ENCODE measurements around the gene GTF2E1. TPM values are rescaled to one million over a fixed set of nuclear protein-coding genes. Genes with fewer than 3 reads are reported as not detected.

The GTF2E1 gene
- polyA plus RNA-seq, 1 donor (not counting 4 experiments of a cell fraction or from before 2014, with no cell fraction given): 14.8 TPM

GRCh38 chr3:120752230-120752629 is 9.7 kb downstream of the GTF2E1 start:
- Histone ChIP-seq H3K4me2 (ENCODE audit: control insufficient read depth, extremely low read depth, insufficient read depth, low read depth, low read length) (no peak overlapping the region), H4K20me1 (ENCODE audit: control insufficient read depth, extremely low read depth, insufficient read depth, low read length) (no peaks in the 10 kb centered on the region), H3K4me3 (ENCODE audit: control insufficient read depth in 2 of 3, extremely low read depth in 1 of 3, insufficient read depth in 2 of 3, low read depth in 1 of 3, low read length in 3 of 3) (no peak overlapping the region), H3K27me3 (ENCODE audit: control insufficient read depth, extremely low read depth, insufficient read depth, low read length) (no peaks in the 10 kb centered on the region), H3K9ac (ENCODE audit: control insufficient read depth, extremely low read depth, insufficient read depth, low read length) (no peak overlapping the region), H3K9me1 (ENCODE audit: control insufficient read depth, extremely low read depth, insufficient read depth, low read length) (no peaks in the 10 kb centered on the region), H2AFZ (ENCODE audit: control insufficient read depth, low read length) (no peak overlapping the region), H3K27ac (ENCODE audit: control insufficient read depth, insufficient read depth, low read length) (no peak overlapping the region), H3K4me1 (ENCODE audit: control insufficient read depth, extremely low read depth, insufficient read depth, low read length) (no peaks in the 10 kb centered on the region), H3K36me3 (ENCODE audit: control insufficient read depth in 2 of 2, extremely low read depth in 1 of 2, insufficient read depth in 2 of 2, low read length in 2 of 2) (peaks cover 3 to 5% of the 10 kb centered on the region in 2 experiments), H3K9me3 (ENCODE audit: control insufficient read depth, low read depth, low read length) (no peaks in the 10 kb centered on the region), H3K79me2 (ENCODE audit: control insufficient read depth, insufficient read depth, low read length) (peaks cover 51% of the 10 kb centered on the region)
- no peak for FAIRE-seq
- no peak for DNase-seq (ENCODE audit: low read depth, low spot score)
- dilution Hi-C loops (cut with MboI; ENCODE audit: extremely low pct_ligation_motif_present, low sequenced_read_pairs): no loop called here
- TF ChIP-seq CTCF (optimal IDR thresholded peaks at IDR 0.05 in 1 of 3, IDR thresholded peaks at IDR 0.05 in 1 of 3, conservative IDR thresholded peaks at IDR 0.05 in 1 of 3; ENCODE audit: extremely low read depth in 1 of 3, insufficient read depth in 2 of 3, low read length in 3 of 3) (no peak), EZH2 (IDR thresholded peaks at IDR 0.05; ENCODE audit: low read length) (no peak)

GRCh38 chr3:120752865-120753264 is 10.3 kb downstream of the GTF2E1 start:
- H3K4me1 ChIP-seq (ENCODE audit: control insufficient read depth, extremely low read depth, insufficient read depth, low read length): no peaks in the 10 kb centered on the region
- FAIRE-seq (no peak), DNase-seq (ENCODE audit: low read depth, low spot score) (no peak)
- H3K27ac ChIP-seq (ENCODE audit: control insufficient read depth, insufficient read depth, low read length): no peak overlapping the region
- peaks cover 50% of the 10 kb centered on the region for H3K79me2 ChIP-seq (ENCODE audit: control insufficient read depth, insufficient read depth, low read length)
- H2AFZ ChIP-seq (ENCODE audit: control insufficient read depth, low read length): no peak overlapping the region
- H4K20me1 ChIP-seq (ENCODE audit: control insufficient read depth, extremely low read depth, insufficient read depth, low read length): no peaks in the 10 kb centered on the region
- H3K4me3 ChIP-seq (ENCODE audit: control insufficient read depth in 2 of 3, extremely low read depth in 1 of 3, insufficient read depth in 2 of 3, low read depth in 1 of 3, low read length in 3 of 3): no peak overlapping the region
- H3K4me2 ChIP-seq (ENCODE audit: control insufficient read depth, extremely low read depth, insufficient read depth, low read depth, low read length): no peak overlapping the region
- no peaks in the 10 kb centered on the region for H3K27me3 ChIP-seq (ENCODE audit: control insufficient read depth, extremely low read depth, insufficient read depth, low read length)
- H3K9me3 ChIP-seq (ENCODE audit: control insufficient read depth, low read depth, low read length): no peaks in the 10 kb centered on the region
- dilution Hi-C loops (cut with MboI; ENCODE audit: extremely low pct_ligation_motif_present, low sequenced_read_pairs): no loop called here
- H3K9me1 ChIP-seq (ENCODE audit: control insufficient read depth, extremely low read depth, insufficient read depth, low read length): no peaks in the 10 kb centered on the region
- H3K36me3 ChIP-seq (ENCODE audit: control insufficient read depth in 2 of 2, extremely low read depth in 1 of 2, insufficient read depth in 2 of 2, low read length in 2 of 2): peaks cover 3 to 5% of the 10 kb centered on the region in 2 experiments
- TF ChIP-seq EZH2 (IDR thresholded peaks at IDR 0.05; ENCODE audit: low read length): no peak
- TF ChIP-seq CTCF (optimal IDR thresholded peaks at IDR 0.05 in 1 of 3, IDR thresholded peaks at IDR 0.05 in 1 of 3, conservative IDR thresholded peaks at IDR 0.05 in 1 of 3; ENCODE audit: extremely low read depth in 1 of 3, insufficient read depth in 2 of 3, low read length in 3 of 3): no peak
- H3K9ac ChIP-seq (ENCODE audit: control insufficient read depth, extremely low read depth, insufficient read depth, low read length): no peak overlapping the region
